Esophagus muscularis mucosa (tissue), 4 donors: Measurements from ENCODE around the gene SATB1. TPM values are rescaled to one million over a fixed set of nuclear protein-coding genes. Genes with fewer than 3 reads are reported as not detected.

ENCODE experiments used
- DNase-seq: peaks from one replicate; pipeline ENCODE4 v3.0.0-alpha.2; 2017; ENCODE audit errors: extremely low spot score
- H3K27ac ChIP-seq, 4 donors: fragments of 200-600 bp; sonication (generic); replicated peaks in 1 of 4; 1 replicate in 3 of 4; 2 replicates in 1 of 4; pipeline ENCODE4 v1.5.1; 2016 to 2019; ENCODE audit warnings: mild to moderate bottlenecking in 1 of 4
- H3K27me3 ChIP-seq, 4 donors: fragments of 200-600 bp; sonication (generic); one replicate each; pipeline versions ENCODE4 v1.5.1 to v1.6.0; 2016 to 2019
- H3K36me3 ChIP-seq, 4 donors: fragments of 200-600 bp; sonication (generic); one replicate each; pipeline ENCODE4 v1.5.1; 2016 to 2019
- H3K4me1 ChIP-seq, 4 donors: fragments of 200-600 bp; sonication (generic); one replicate each; pipeline ENCODE4 v1.5.1; 2016 to 2019
- H3K4me3 ChIP-seq, 4 donors: fragments of 200-600 bp; sonication (generic); 1 replicate in 2 of 4; 2 replicates in 2 of 4; pipeline ENCODE4 v1.5.1; 2016 to 2019; ENCODE audit warnings: mild to moderate bottlenecking in 4 of 4, moderate library complexity in 1 of 4
- H3K9me3 ChIP-seq, 4 donors: fragments of 200-600 bp; sonication (generic); 1 replicate in 3 of 4; 2 replicates in 1 of 4; pipeline ENCODE4 v1.5.1; 2016 to 2019
- CTCF ChIP-seq, 3 experiments: fragments of 200-600 bp in 2 of 3; fragments of 450-650 bp in 1 of 3; sonication (generic) in 2 of 3; IDR thresholded peaks; one replicate each; pipeline ENCODE4 v1.5.1; 2017 to 2019; ENCODE audit warnings: antibody characterized with exemption in 3 of 3, mild to moderate bottlenecking in 2 of 3, moderate library complexity in 1 of 3
- EP300 ChIP-seq: sonication (generic); formaldehyde crosslinking; IDR thresholded peaks from one replicate; pipeline ENCODE4 v1.6.1; 2017; ENCODE audit warnings: antibody characterized with exemption
- POLR2A ChIP-seq: fragments of 450-650 bp; IDR thresholded peaks from one replicate; pipeline ENCODE4 v1.6.1; 2017; ENCODE audit warnings: antibody characterized with exemption, moderate library complexity, mild to moderate bottlenecking, low read depth
- POLR2AphosphoS5 ChIP-seq, 2 donors: sonication (generic); formaldehyde crosslinking; IDR thresholded peaks; one replicate each; pipeline ENCODE4 v1.6.1; 2017; ENCODE audit warnings: antibody characterized with exemption in 2 of 2
- WGBS: methylation state at CpG from one replicate; pipeline ENCODE4 v1.1.5; 2018; 5-methylcytosine and 5-hydroxymethylcytosine counted together
- intact Hi-C: fragments of 100-400 bp; cut with DNase I; formaldehyde crosslinking; loops from one replicate; pipeline ENCODE4 v1.15.1; 2023
- total RNA-seq, 4 donors: library from RNA; depleted of rRNA; stranded (reverse); fragments of >200 nt; gene quantifications; one replicate each; pipeline versions ENCODE4 v1.1.0 to v1.2.1, GENCODE V29; 2016

SATB1 gene
- total RNA-seq, 4 donors from 2014 or later = 38.1 to 87.4 (median 57.1) TPM

- intact Hi-C loops = no loop called here
- H3K36me3 ChIP-seq = peaks cover 0 to 32% (median 4%) of the 10 kb centered on the region in 4 donors
- H3K4me3 ChIP-seq = no peak overlapping the region
- no peak overlapping the region for H3K27ac ChIP-seq
- no peaks in the 10 kb centered on the region for H3K9me3 ChIP-seq
- 87% methylated on average over 2 of the region's 2 CpGs for WGBS
- DNase-seq = no peak
- no peak for TF ChIP-seq CTCF (IDR thresholded peaks at IDR 0.05)
- TF ChIP-seq POLR2A = no peak
- no peak for TF ChIP-seq EP300
- TF ChIP-seq POLR2AphosphoS5 (IDR thresholded peaks at IDR 0.05) = no peak
- H3K4me1 ChIP-seq = no peaks in the 10 kb centered on the region
- no peaks in the 10 kb centered on the region for H3K27me3 ChIP-seq
These were observed 15.9 kb downstream of the SATB1 start for GRCh38 chr3:18409266-18409665.

GRCh38 chr3:18405141-18405540, 20.0 kb downstream of the SATB1 start:
- WGBS = 74% methylated on average over 3 of the region's 3 CpGs
- no peak overlapping the region for H3K27ac ChIP-seq
- peaks cover 0 to 5% (median 0%) of the 10 kb centered on the region in 4 donors for H3K36me3 ChIP-seq
- no peaks in the 10 kb centered on the region for H3K27me3 ChIP-seq
- TF ChIP-seq EP300 = no peak
- TF ChIP-seq POLR2A = no peak
- no peak for TF ChIP-seq POLR2AphosphoS5 (IDR thresholded peaks at IDR 0.05)
- TF ChIP-seq CTCF (IDR thresholded peaks at IDR 0.05) = no peak
- no peak for DNase-seq
- intact Hi-C loops = no loop called here
- no peak overlapping the region for H3K4me3 ChIP-seq
- no peaks in the 10 kb centered on the region for H3K9me3 ChIP-seq
- peaks cover 9 to 19% (median 12%) of the 10 kb centered on the region in 4 donors for H3K4me1 ChIP-seq

- Histone ChIP-seq H3K36me3 (no peaks in the 10 kb centered on the region), H3K27ac (no peak overlapping the region), H3K4me3 (no peak overlapping the region), H3K27me3 (no peaks in the 10 kb centered on the region), H3K4me1 (peaks cover 9 to 19% (median 12%) of the 10 kb centered on the region in 4 donors), H3K9me3 (no peaks in the 10 kb centered on the region)
- intact Hi-C loops = no loop called here
- TF ChIP-seq POLR2AphosphoS5 (IDR thresholded peaks at IDR 0.05) (no peak), POLR2A (no peak), CTCF (IDR thresholded peaks at IDR 0.05) (no peak), EP300 (no peak)
- DNase-seq = no peak
- WGBS = 86% methylated on average over 2 of the region's 2 CpGs
These were observed 22.1 kb downstream of the SATB1 start for GRCh38 chr3:18403061-18403460.

GRCh38 chr3:18402239-18402799, 22.8 kb downstream of the SATB1 start:
- H3K9me3 ChIP-seq = no peaks in the 10 kb centered on the region
- no peak overlapping the region for H3K27ac ChIP-seq
- WGBS = 56% methylated on average over 3 of the region's 3 CpGs
- no peak overlapping the region for H3K4me3 ChIP-seq
- no peaks in the 10 kb centered on the region for H3K36me3 ChIP-seq
- DNase-seq = no peak
- TF ChIP-seq POLR2AphosphoS5 (IDR thresholded peaks at IDR 0.05) = no peak
- H3K27me3 ChIP-seq = no peaks in the 10 kb centered on the region
- intact Hi-C loops = no loop called here
- H3K4me1 ChIP-seq = peaks cover 9 to 19% (median 12%) of the 10 kb centered on the region in 4 donors

- Histone ChIP-seq H3K27ac (peak overlapping the region; percentile 3 to 49 (median 7)), H3K36me3 (peaks cover 0 to 8% (median 0%) of the 10 kb centered on the region in 4 donors), H3K9me3 (no peaks in the 10 kb centered on the region), H3K27me3 (no peaks in the 10 kb centered on the region), H3K4me1 (peaks cover 9 to 19% (median 12%) of the 10 kb centered on the region in 4 donors), H3K4me3 (no peak overlapping the region)
- WGBS = 56% methylated on average over 10 of the region's 10 CpGs
- no peak for TF ChIP-seq POLR2A
- no peak for TF ChIP-seq POLR2AphosphoS5 (IDR thresholded peaks at IDR 0.05)
- no peak for TF ChIP-seq EP300
- no peak for TF ChIP-seq CTCF (IDR thresholded peaks at IDR 0.05)
- intact Hi-C loops = no loop called here
- no peak for DNase-seq
These were observed 23.7 kb downstream of the SATB1 start for GRCh38 chr3:18401300-18401961.
